HG02763 (cell line): ENCODE results near the gene ZNF606.

Experiments
- ATAC-seq: cut with Tn5 transposase; IDR thresholded peaks from one replicate; pipeline ENCODE4 v1.9.1; 2021; ENCODE audit warnings: mild to moderate bottlenecking, moderate library complexity; ENCODE audit not compliant: unreplicated experiment

The ZNF606 gene

GRCh38 chr19:58002384-58003173 is at the start of gene ZNF606:
TSS of gene ZNF606 (minus strand) at chr19:58002820. CDS start at chr19:58001319, 1,501 bp downstream.
- ATAC-seq, result peak; percentile 92

- ATAC-seq, result no peak
These were observed 49.6 kb upstream of the ZNF606 start for GRCh38 chr19:58052256-58052655.

GRCh38 chr19:58047672-58048071 is 45.1 kb upstream of the ZNF606 start:
- ATAC-seq, result no peak

- ATAC-seq, result no peak
These were observed 44.2 kb upstream of the ZNF606 start for GRCh38 chr19:58046856-58047255.

- no peak for ATAC-seq
These were observed 42.9 kb upstream of the ZNF606 start for GRCh38 chr19:58045411-58046050.

GRCh38 chr19:58044886-58045285 is 42.3 kb upstream of the ZNF606 start:
- ATAC-seq, result no peak

- ATAC-seq, result no peak
These were observed 41.8 kb upstream of the ZNF606 start for GRCh38 chr19:58044391-58044790.

GRCh38 chr19:58042495-58043340 is 40.1 kb upstream of the ZNF606 start:
- ATAC-seq, result no peak

GRCh38 chr19:58040751-58041525 is 38.3 kb upstream of the ZNF606 start:
- no peak for ATAC-seq

GRCh38 chr19:58038688-58039204 is 36.1 kb upstream of the ZNF606 start:
- no peak for ATAC-seq

GRCh38 chr19:58037927-58038687 is 35.5 kb upstream of the ZNF606 start:
- no peak for ATAC-seq

GRCh38 chr19:58035863-58036262 is 33.2 kb upstream of the ZNF606 start:
- no peak for ATAC-seq

GRCh38 chr19:58034477-58034793 is 31.8 kb upstream of the ZNF606 start:
- ATAC-seq, result no peak

GRCh38 chr19:58033741-58034476 is 31.3 kb upstream of the ZNF606 start, which contains the start of gene ZSCAN1:
TSS of gene ZSCAN1 (plus strand) at chr19:58034025. CDS start at chr19:58037837, 3,812 bp downstream.
- no peak for ATAC-seq

- no peak for ATAC-seq
These were observed 22.0 kb upstream of the ZNF606 start for GRCh38 chr19:58024661-58025060.

- no peak for ATAC-seq
These were observed 19.7 kb upstream of the ZNF606 start for GRCh38 chr19:58022283-58022660.

- ATAC-seq, result no peak
These were observed 19.1 kb upstream of the ZNF606 start for GRCh38 chr19:58021541-58022282.

GRCh38 chr19:58020129-58020528 is 17.5 kb upstream of the ZNF606 start:
- ATAC-seq, result no peak
